Measurements from ENCODE around the gene BMP10.

BMP10 gene

DNA sequence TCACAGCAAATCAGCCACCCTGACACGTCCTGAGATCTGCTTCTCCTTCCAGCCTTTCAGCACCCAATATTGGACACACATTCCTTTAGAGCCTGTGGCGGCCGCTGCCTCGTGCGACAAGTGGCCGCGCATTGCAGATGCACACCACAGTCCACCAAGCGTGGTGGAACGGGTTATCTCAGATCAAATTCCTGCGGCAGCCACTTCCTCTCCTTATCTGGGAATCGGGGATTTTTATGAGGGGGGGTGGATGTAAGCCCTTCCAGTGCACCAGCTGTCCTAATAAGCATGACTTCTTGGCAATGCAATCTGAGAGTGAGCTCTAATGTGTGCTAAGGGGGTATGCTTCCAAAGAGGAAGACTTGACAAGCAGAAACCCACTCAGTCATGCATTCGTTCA, 18.3 kb upstream of the BMP10 start:
- no peak for DNase-seq

DNA sequence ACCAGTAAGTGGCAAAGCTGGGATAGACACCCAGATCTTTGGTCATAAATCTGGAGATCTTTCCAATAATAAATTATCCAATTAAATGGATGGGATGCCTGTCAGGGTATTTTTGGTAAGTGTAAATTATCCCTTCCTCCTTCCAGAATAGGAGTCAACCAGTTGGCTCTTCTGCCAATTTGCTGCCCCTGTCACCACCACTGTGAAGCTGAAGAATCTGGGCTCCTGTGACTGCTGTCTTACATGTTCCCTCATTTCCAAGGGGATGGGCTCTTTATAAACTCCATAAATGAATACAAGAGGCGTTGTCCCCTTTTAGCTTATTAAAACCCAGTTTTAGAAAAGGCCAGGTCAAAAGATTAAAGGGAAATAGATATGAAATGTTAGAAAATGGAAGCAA, 17.8 kb upstream of the BMP10 start:
- no peak for DNase-seq

DNA sequence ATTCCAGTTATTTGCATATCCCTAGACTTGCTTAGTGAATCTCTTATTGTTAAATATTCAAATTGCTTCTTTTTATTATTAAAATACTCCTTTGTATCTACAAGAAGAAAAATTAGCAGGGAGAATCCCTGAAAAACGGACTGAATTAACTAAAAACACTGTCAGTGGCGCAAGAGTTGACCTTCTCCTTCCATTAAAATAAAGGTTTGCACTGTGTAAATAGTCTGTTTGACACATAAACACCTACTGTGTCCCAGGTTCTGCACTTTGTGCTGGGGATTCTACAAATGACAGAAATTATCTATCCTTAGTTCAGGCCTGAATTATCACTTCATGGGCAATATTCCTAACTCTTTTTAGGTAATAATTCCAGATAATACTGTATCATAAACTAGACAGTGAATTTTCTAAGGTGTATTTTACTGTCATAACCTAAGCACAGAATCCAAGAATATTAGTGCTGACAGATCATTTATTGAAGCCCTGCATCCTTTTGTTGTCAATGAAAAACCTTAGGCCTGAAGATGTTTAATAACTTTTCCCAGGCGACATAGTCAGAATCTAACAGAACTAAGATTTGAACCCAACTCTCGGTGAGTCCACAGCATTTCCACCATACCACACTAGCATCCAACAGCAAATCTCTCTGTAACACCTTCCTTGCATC, 17.0 kb upstream of the BMP10 start:
- DNase-seq = no peak

DNA sequence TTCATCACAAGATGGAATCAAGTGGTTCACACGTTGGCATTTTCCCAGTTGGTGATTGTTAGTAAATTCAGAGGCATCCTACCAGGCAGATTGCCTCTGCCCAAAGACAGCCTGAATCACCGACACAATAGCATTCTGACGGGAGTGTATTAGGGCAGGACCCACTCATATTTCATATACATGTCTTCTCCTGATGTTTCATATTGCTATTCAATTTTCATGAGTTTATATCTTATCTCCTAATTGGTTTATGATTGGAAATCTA, 14.5 kb upstream of the BMP10 start:
- DNase-seq = no peak

DNA sequence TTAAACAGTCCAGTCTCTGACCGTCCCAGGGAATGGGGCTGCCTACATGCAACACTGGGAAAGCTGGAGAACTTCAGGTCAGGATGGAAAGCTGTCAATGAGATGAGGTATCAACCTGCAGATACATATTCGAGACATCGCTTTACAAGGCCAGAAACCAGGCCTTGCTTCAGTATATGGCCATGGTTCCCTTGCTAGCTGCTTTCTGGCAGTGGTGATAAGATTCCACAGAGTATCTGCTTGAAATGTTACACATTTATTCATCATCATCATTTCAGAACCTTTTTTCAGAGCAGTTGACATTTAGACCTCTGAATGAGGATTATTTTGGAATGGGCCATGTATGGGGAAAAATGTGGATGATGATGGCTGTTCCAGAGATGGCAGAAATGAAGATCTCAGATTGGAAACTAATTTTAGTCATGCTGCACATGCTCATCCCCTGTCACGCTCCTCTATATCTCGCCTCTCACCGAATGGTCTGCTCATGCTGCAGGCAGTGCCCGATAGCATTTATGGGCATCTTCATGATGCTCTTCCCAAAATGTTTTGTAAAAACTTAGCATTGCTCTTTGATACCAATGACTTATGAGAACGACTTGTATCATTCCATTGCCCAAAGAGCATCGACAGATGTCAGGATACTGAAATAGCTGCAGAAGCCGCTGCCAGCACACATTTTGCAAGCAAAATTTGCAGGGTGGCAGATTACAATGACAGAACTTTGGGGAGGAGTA, 14.0 kb upstream of the BMP10 start:
- DNase-seq = no peak

DNA sequence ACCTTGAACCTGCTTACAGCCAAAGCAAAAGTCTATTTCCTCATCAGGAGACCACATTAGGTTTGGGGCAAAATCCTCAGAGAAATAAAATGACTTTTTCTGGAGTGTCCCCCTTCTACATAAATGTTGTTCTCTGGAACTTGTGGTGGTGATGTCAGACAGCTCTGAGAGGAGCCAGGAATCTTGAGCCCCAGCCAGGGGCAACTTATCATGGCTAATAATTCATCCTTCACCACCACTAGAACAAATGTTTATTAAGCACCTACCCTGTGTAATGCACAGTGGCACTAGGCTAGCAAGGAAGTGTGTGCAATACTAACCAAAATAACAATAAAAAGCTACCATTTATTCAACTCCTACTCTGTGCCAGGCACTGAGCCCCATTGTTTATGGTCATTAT, 9.0 kb upstream of the BMP10 start:
- DNase-seq = no peak

DNA sequence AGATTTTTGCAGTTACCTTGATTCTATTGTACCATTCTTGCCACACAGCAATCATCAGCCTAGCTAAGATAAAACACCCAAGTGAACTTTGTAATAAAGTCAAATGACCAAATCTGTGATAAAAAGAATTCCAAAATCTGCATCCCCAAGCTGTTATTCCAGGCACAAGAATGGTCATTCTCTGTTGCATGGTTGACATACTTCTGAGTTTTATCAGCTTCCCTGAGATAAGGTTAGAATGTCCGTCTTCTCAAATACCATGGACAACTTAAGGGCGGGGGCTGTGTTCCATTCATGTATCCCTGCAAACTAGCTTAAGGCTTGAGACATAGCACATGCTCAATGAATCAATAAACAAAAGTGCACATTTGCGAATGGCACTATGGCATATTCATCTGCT, 8.1 kb upstream of the BMP10 start:
- DNase-seq = no peak

DNA sequence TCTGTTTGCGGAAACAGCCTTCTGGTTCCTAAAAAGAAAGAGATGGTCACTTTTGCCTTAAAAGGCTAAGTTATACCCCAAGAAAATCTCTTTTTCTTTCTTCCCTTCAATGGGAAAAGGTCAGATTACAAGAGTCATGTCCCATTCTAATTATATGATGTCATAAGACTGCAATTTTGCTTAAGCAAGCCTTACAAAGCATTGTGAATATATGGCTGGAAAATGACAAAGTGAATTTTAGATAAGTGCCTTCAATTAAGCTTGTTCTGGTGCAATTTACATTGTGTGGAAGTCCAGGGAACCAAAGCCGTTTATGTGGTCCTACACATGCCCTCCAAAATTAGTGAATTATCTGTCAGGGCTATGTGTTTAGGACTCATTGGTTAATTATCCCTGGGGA, 7.6 kb upstream of the BMP10 start:
- no peak for DNase-seq

DNA sequence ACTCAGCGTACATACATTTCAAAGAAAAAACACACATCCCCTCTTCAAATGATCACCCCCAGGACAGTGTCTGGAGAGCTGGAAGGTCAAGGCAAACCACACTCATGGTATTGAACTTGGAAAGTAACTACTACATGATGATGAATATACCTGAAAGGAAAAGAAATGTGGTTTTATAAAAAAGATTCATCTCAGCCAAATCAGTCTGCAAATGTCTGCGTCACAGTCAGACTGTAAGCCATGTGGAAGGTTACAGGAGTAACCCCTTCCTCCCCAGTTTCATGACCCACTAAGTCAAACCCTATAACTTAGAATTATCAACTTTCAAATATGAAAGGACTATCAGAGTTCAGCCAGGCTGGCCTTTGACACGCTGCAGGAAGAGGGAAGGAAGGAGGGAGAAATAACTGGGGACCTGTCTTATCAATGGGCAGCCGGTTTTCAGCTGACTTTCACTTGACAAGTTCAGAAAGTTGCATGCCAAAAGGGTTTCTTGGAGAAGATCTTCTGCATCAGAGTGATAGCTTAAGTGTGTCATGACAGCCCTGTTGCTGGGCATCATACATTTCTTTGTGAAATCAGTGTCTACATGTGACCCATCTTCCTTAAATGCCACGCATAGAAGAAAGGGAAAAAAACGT, 7.0 kb upstream of the BMP10 start:
- DNase-seq = no peak

DNA sequence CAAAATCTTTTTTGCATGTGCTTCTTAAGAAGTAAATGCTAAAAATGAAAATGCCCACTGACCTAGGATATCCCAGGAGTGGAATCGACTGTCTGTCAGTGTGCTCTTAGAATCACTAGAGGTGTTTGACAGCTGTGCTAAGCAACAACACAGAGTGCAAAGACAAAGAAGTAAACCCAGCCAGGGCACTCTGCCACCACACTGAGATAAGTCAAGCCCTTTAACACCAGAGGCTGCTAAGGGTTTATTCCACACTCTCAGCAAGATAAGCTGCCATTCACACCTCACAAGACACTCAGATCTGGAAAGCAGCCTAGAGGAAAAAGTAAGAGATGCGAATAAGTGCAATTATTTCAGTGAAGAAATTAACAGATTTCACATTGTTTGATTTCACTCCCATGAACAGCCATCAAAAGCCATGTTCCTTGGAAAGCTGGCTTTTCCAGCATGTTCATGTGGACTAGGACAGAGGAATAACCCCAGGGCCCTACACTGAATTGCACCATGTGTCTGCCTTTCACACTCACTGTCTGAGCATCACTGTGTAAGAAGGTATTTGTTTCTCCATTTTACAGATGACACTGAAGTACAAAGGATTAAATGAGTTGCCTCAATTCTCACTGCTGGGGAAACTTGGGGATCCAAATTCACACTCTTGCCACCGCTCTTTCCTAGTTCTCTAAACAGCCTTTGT, 6.0 kb upstream of the BMP10 start:
- no peak for DNase-seq

DNA sequence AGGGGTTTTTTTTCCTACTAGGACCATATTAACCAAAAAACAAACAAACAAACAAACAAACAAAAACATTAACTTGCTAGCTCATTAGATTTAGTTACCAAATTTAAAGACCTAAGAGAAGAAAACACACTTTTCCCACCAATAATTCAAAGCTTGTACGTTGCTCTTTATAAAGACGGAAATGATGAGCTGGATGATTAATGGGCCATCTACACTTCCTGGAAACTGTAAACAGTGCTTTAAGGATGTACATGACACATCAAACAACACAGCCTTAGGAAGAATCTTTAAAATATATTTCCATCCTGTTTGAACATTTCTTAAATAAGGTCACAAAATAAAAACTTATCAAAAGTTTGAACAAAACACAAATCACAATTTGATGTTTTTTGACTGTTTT, 982 bp downstream of the BMP10 start:
- no peak for DNase-seq

DNA sequence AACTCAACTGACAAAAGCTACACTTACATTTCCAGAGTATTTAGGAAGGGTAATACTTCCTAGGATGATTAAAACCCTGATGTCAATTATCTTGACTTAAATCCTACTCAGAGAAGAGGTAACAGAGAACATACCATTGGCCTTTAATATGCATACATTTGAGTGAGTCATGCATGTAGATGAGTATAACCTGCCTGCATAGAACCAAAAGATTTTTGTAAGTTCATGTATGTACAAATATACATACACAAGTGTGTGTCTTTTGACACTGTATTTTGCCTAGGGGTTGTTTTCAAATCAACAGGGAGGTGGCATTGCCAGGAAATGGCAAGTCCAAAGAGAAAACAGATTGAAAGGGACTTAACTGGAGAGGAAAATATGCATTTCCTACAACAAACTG, 6.1 kb downstream of the BMP10 start:
- DNase-seq = no peak

DNA sequence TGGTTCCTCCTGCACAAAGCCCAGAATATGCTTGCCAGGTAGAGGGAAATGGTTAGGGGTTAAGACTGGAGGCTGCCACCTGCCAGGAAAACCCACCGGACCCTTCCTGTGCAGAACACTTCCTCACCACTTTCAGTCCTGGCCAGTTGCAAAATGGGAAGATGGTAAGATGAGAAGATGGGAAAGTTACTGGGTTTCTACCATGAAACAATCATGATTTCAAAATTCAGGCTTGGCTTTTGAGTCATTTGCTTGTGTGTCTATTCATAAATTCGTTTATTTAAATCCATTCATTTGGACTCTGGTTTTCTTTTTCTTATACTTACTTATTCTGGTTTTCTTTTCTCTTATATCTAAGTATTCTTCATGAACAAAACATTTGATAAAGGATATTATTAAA, 7.2 kb downstream of the BMP10 start:
- no peak for DNase-seq

DNA sequence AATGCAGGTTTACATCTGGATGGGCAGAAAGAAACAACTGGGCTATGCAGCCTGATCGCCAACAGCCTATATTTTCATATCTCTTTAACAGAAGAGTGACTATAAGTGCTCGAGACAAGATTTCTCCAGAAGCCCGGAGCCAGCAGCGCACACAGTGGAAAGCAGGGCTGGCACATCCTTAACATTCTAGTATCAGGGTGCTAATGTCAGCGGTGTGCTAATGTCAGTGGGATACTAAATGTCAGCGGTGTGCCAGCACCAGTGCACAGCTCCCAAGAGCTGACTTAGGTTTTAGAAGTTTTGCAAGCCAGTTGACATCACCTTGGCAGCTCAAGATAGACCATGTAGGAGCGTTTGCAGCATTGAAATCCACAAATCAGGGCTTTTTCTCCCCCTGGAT, 8.3 kb downstream of the BMP10 start:
- no peak for DNase-seq

DNA sequence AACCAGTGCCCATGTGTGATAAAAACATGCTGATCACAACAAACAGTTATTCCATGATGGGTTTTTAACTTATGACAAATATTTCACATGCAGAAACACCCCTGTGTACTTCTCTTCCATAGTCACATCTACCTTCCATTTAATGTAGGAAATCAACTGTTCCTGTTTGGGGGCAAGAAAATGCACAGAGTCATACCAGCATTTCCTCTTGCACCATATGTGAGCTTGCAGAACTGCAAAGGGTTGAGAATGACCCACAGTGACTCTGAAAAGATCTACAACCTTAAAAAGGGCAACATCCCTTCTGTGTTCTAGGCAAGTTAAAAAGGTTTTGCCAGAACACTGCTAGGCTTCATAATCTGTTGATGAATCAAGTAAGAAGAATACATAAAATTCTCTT, 9.9 kb downstream of the BMP10 start:
- DNase-seq = no peak

DNA sequence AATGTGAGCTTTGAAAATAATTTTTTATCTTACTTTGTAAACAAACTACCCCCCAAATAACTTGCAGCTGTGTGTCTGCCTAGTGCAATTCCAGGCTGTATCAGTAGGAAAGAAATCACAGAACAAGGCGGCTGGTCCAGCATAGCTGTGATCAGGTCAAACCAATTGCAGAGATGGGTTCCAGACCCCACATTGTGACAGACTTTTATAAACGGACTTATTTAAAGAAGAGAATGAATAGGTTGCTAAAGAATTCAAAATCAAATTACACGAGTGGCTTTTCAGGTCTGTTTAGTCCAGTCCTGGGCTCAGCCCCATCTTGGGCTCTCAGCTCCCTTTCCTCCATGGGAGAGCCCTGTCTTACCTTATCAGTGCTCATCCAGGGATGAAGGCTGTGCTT, 11.1 kb downstream of the BMP10 start:
- no peak for DNase-seq

DNA sequence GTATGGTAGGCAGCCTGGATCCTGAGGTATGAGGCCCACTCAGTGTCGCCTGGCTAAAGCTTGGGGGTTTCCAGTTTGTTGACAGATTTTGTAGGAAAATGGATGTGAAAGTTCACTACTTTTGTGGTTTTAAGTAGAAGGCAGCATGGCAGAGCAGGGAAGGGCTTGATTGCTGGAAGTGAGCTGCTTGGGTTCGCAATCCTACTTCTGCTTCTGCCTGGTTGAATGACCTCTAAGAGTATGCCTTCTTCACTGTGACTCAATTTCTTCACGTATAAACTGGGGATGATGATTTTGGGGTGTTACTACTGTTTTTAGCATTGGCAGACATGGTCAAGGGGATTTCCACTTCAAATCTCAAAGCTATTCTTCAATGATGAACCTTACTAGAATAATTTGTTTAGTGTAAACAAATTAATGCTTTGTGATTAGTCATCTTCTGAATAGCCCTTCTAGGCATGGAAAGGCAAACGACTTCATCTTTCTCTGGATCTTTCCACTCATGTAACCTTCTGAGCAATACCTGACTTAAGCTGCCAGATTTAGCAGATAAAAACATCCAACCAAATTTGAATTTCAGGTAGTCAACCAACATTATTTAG, 13.2 kb downstream of the BMP10 start:
- DNase-seq = no peak

DNA sequence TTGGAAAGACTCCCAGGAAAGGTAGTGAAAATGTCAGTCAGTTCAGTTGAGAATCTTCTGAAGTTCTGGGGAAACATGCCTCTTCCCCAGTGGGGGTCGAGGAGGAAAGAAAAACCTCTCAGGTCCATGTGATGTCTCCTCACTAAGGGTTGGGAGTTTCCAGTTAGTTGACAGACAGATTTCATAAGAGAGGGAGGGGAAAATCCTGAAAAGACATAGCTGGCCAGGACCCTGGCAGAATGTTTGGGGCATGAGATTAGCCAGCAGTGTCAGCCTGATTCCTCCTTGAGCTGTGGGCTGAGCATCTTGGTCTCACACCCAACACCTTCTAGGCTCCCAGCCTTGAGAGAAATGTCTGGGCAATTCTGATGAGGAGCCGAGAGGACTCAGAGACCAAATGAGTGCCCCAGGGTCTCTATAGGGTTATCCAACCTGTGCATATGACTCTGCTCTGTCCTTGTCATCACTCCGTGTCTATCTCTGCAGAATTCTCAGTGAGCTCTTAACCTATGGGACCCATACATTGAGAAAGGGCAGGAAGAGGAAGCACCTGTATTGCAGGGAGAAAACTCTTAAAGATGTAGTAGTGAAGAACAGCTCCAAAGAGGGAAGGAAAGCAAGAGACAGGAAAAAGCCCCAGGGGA, 13.9 kb downstream of the BMP10 start:
- no peak for DNase-seq

DNA sequence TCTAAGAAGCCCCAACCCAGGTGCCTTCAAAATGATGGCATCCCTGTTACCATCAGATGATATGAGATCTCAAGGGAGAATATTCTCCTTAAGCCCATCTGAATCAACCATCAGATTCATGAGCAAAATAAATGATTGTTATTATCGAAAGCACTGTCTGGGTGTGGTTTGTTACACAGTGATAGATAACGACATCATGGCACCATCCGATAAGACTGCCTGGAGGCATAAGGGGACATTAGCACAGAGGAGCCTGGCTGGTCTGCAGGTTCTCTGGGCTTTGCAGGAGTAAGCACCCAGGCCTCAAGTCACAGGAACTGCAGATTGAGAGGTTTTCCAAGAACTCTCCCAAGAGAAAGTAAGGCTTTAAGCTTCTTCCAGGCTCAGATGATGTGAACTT, 15.6 kb downstream of the BMP10 start:
- no peak for DNase-seq

DNA sequence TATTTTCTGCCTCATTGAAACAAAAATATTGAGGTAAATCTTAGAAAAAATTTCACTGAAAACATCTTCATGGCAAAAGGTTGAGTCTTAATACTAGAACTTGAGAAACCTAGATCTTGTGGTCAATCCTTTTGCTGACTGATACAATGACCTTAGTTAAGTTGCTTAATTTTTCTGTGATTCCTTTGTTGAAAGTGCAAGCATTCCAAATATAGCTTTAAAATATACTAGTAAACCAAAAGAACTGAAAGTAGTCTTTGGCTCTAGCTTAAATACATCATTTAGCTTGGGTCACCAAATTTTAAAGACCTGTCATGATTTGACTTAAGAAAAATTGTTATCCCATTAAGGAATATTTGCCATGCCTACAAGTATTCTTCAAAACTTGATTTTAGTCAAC, 16.7 kb downstream of the BMP10 start:
- DNase-seq = no peak

DNA sequence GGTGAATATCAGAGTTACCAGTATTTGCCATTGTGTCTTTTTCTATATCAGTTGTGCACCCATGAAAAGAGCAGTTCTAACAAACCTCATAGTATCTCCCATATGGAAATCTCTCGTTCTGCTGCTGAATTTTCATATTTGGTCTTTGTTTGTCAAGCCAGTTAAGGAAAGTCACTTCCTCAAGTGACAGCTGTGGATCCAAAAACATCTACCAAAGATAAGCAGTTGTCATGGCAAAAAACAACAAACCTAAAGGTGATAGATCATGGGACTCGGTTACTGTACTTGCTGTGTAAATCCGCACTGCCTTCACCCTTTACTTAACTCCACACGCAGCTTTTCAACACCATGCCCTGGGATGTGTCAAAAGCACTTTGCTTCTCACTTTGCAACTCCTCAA, 17.3 kb downstream of the BMP10 start:
- no peak for DNase-seq

DNA sequence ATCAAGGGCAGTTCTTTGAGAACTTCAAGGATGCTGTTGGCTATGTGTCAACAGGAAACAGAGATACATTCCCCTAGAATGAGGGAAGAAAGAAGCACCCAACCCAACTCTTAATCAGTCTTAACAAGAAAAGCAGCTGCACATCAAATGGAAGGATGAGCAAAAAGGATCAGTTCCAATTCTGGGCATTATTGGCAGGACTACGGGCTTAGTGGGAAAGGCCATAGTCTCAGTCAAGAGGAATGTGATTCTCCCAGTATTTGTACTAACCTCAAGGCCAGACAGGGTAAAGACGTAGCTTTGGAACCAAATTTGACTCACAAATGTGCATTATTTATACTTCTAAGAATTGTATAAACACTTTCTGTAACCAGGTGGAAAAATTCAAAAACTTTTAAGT, 18.2 kb downstream of the BMP10 start:
- DNase-seq = no peak

DNA sequence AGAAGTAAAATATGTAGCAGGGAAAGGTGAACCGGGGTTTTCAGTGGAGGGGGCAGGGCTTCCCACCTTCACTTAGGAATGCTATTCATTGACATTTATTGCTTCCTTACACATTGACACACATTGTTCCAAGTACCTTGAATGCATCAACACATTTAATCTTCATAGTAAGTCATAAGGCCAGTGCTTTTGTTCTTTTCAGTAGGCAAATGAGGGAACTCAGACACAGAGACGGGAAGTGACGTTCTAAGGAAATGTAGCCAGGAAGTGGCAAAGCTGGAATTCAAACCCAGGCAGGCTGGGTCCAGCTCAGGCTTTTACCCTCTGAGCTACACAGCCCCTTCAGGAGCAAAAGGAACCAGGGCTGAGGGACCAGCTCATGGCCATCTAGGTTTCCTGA, 20.7 kb downstream of the BMP10 start:
- no peak for DNase-seq
